Hepatocyte (in vitro differentiated cells): Measurements from ENCODE around the gene WDR74. TPM values are rescaled to one million over a fixed set of nuclear protein-coding genes. Genes with fewer than 3 reads are reported as not detected.
A peak's percentile ranks its signal among the peaks of the same experiment; 100 is the strongest.

Source experiments
- DNase-seq: peaks from one replicate; pipeline ENCODE4 v3.0.0-alpha.2; 2016; ENCODE audit warnings: low spot score
- H2AFZ ChIP-seq: fragments of 200-600 bp; sonication (generic); 2 replicates; pipeline ENCODE4 v1.6.0; 2016; ENCODE audit warnings: antibody characterized with exemption, mild to moderate bottlenecking
- H3K27ac ChIP-seq: fragments of 200-600 bp; sonication (generic); 2 replicates; pipeline ENCODE4 v1.5.1; 2016; ENCODE audit warnings: mild to moderate bottlenecking
- H3K27me3 ChIP-seq: fragments of 200-600 bp; sonication (generic); 2 replicates; pipeline ENCODE4 v1.6.1; 2016
- H3K36me3 ChIP-seq: fragments of 200-600 bp; sonication (generic); replicated peaks from 2 replicates; pipeline ENCODE4 v1.5.1; 2016; ENCODE audit warnings: low read depth; ENCODE audit not compliant: insufficient read depth
- H3K4me1 ChIP-seq: fragments of 200-600 bp; sonication (generic); 2 replicates; pipeline ENCODE4 v1.5.1; 2016; ENCODE audit warnings: mild to moderate bottlenecking, moderate library complexity; ENCODE audit not compliant: insufficient read depth
- H3K4me2 ChIP-seq: fragments of 200-600 bp; sonication (generic); 2 replicates; pipeline ENCODE4 v1.6.0; 2016
- H3K4me3 ChIP-seq: fragments of 200-600 bp; sonication (generic); 2 replicates; pipeline ENCODE4 v1.5.1; 2016; ENCODE audit warnings: mild to moderate bottlenecking
- H3K79me2 ChIP-seq: fragments of 200-600 bp; sonication (generic); 2 replicates; pipeline ENCODE4 v1.6.0; 2017; ENCODE audit warnings: mild to moderate bottlenecking
- H3K9me2 ChIP-seq: fragments of 200-600 bp; sonication (generic); replicated peaks from 2 replicates; pipeline ENCODE4 v1.6.0; 2017; ENCODE audit warnings: mild to moderate bottlenecking; ENCODE audit not compliant: insufficient read depth
- H3K9me3 ChIP-seq: fragments of 200-600 bp; sonication (generic); 2 replicates; pipeline ENCODE4 v1.5.1; 2016; ENCODE audit warnings: low read depth, mild to moderate bottlenecking
- H4K20me1 ChIP-seq: fragments of 200-600 bp; sonication (generic); 2 replicates; pipeline ENCODE4 v1.6.0; 2016; ENCODE audit warnings: mild to moderate bottlenecking; ENCODE audit not compliant: insufficient read depth, poor library complexity, severe bottlenecking
- EZH2 ChIP-seq: fragments of 200-600 bp; sonication (generic); IDR thresholded peaks from 2 replicates; pipeline ENCODE4 v1.6.1; 2016; ENCODE audit warnings: antibody characterized with exemption, mild to moderate bottlenecking, borderline replicate concordance
- EZH2phosphoT487 ChIP-seq: fragments of 200-600 bp; sonication (generic); IDR thresholded peaks from one replicate; pipeline ENCODE4 v1.6.1; 2018; ENCODE audit warnings: antibody characterized with exemption, mild to moderate bottlenecking, low read depth, moderate library complexity; ENCODE audit not compliant: unreplicated experiment, severe bottlenecking
- WGBS: methylation state at CpG from one replicate; pipeline ENCODE4 v1.1.6; 2016; ENCODE audit warnings: low lambda C conversion rate; ENCODE audit errors: missing lambda C conversion rate; 5-methylcytosine and 5-hydroxymethylcytosine counted together
- microRNA-seq: library from miRNA; unstranded; fragments of <30 nt; microRNA quantifications from one replicate; pipeline ENCODE4, GENCODE V29; 2017
- polyA plus RNA-seq: library from polyadenylated mRNA; unstranded; fragments of >200 nt; fragmentation: Nextera tagmentation; extraction: Ambion mirVana; gene quantifications from 2 replicates; pipeline ENCODE4 v1.2.1, GENCODE V29; 2016
- small RNA-seq: library from RNA; depleted of rRNA; stranded (forward); fragments of <200 nt; gene quantifications from one replicate; pipeline ENCODE3, GENCODE V24; 2014
- total RNA-seq: library from RNA; depleted of rRNA; stranded (reverse); fragments of >200 nt; gene quantifications from 2 replicates; pipeline ENCODE4 v1.2.3, GENCODE V29; 2014
- TF ChIP-seq, protein P1 (sequence below): fragments of 200-600 bp; sonication (generic); IDR thresholded peaks from 2 replicates; pipeline ENCODE4 v1.5.1; 2016; ENCODE audit warnings: antibody characterized with exemption, mild to moderate bottlenecking; ENCODE audit not compliant: poor library complexity

WDR74 gene
- total and polyA plus RNA-seq, 2 experiments from 2014 or later, result 30.9 to 34.1 TPM

GRCh38 chr11:62787005-62787759, 52.2 kb downstream of the WDR74 start, which contains the start of gene TMEM179B:
Gene TMEM179B, plus strand, starts transcription at chr11:62787402. Its CDS starts 30 bp downstream, at chr11:62787432.
- TF ChIP-seq, protein P1, sequence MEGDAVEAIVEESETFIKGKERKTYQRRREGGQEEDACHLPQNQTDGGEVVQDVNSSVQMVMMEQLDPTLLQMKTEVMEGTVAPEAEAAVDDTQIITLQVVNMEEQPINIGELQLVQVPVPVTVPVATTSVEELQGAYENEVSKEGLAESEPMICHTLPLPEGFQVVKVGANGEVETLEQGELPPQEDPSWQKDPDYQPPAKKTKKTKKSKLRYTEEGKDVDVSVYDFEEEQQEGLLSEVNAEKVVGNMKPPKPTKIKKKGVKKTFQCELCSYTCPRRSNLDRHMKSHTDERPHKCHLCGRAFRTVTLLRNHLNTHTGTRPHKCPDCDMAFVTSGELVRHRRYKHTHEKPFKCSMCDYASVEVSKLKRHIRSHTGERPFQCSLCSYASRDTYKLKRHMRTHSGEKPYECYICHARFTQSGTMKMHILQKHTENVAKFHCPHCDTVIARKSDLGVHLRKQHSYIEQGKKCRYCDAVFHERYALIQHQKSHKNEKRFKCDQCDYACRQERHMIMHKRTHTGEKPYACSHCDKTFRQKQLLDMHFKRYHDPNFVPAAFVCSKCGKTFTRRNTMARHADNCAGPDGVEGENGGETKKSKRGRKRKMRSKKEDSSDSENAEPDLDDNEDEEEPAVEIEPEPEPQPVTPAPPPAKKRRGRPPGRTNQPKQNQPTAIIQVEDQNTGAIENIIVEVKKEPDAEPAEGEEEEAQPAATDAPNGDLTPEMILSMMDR, result peak; percentile 63
- TF ChIP-seq EZH2phosphoT487, result no peak
- no peaks in the 10 kb centered on the region for H3K36me3 ChIP-seq
- peaks cover 58% of the 10 kb centered on the region for H3K79me2 ChIP-seq
- peak within 1 kb of the TSS; percentile 62 for H2AFZ ChIP-seq
- WGBS, result under 1% methylated on average over 87 of the region's 88 CpGs
- peaks cover 29% of the 10 kb centered on the region for H3K4me1 ChIP-seq
- H3K9me3 ChIP-seq, result no peaks in the 10 kb centered on the region
- no peaks in the 10 kb centered on the region for H4K20me1 ChIP-seq
- peak within 1 kb of the TSS; percentile 76 for H3K4me3 ChIP-seq
- H3K9me2 ChIP-seq, result no peaks in the 10 kb centered on the region
- peak within 1 kb of the TSS; percentile 91 for H3K4me2 ChIP-seq
- no peaks in the 10 kb centered on the region for H3K27me3 ChIP-seq
- DNase-seq, result peak; percentile 100
- peak within 1 kb of the TSS; percentile 93 for H3K27ac ChIP-seq

DNA sequence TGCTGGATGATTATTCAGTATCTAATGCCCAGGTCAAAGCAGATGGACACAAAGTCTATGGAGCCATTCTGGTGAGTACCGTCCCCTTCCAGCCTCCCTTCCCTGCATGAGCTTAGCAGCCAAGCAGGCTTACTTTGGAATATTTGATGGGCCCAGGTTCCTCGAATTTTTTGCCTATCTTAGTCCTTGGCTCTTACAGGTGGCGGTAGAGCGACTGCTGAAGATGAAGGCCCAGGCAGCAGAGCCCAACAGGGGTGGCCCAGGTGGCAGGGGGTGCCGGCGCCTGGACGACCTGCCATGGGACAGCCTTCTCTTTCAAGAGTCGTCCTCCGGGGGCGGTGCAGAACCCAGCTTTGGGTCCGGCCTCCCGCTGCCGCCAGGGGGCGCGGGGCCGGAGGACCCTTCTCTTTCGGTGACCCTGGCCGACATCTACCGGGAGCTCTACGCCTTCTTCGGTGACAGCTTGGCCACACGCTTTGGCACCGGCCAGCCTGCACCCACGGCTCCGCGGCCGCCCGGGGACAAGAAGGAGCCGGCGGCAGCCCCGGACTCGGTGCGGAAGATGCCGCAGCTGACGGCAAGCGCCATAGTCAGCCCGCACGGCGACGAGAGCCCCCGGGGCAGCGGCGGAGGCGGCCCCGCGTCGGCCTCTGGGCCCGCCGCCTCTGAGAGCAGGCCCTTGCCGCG, 52.9 kb downstream of the WDR74 start:
- peak overlapping the region; percentile 91 for H3K4me2 ChIP-seq
- H3K79me2 ChIP-seq, result peaks cover 56% of the 10 kb centered on the region
- peak overlapping the region; percentile 62 for H2AFZ ChIP-seq
- 4% methylated on average over 51 of the region's 51 CpGs for WGBS
- H3K4me3 ChIP-seq, result peak overlapping the region; percentile 60
- H4K20me1 ChIP-seq, result no peaks in the 10 kb centered on the region
- no peaks in the 10 kb centered on the region for H3K9me3 ChIP-seq
- no peaks in the 10 kb centered on the region for H3K36me3 ChIP-seq
- H3K27me3 ChIP-seq, result no peaks in the 10 kb centered on the region
- TF ChIP-seq, protein P1, result peak; percentile 97
- TF ChIP-seq EZH2, result no peak
- peaks cover 27% of the 10 kb centered on the region for H3K4me1 ChIP-seq
- DNase-seq, result peak; percentile 94
- H3K9me2 ChIP-seq, result no peaks in the 10 kb centered on the region
- peak overlapping the region; percentile 93 for H3K27ac ChIP-seq

Small RNA genes lying within 50 kb of the gene (microRNA-seq; reads per million reads assigned to microRNA genes)
- gene MIR6514 (4.5 reads per million, percentile 5 among the genes with 10 or more reads in this experiment), gene MIR6748 (not detected)

Small RNA genes lying within 50 kb of the gene (small RNA-seq; reads per million reads assigned to genes)
- gene MIR6514 (0.56 reads per million, percentile 45 among the genes with 10 or more reads in this experiment), gene RF00099 (not detected), gene RNU6-118P (not detected), gene SNORD22 (not detected), gene SNORD26 (not detected), gene SNORD27 (not detected), gene SNORD28 (not detected), gene SNORD30 (4,215 reads per million, percentile 100 among the genes with 10 or more reads in this experiment)

Other genes starting within 250 kb of the WDR74 start
- 6.7 and 11.7 TPM in 2 replicates for gene TUT1, start 248.1 kb downstream of the WDR74 start, total RNA-seq
- 14.2 and 16.5 TPM in 2 replicates for gene TUT1, start 248.1 kb downstream of the WDR74 start, polyA plus RNA-seq
- gene MTA2, start 237.7 kb downstream of the WDR74 start, total RNA-seq, result 46.8 and 53.1 TPM in 2 replicates
- 17.1 and 25.6 TPM in 2 replicates for gene MTA2, start 237.7 kb downstream of the WDR74 start, polyA plus RNA-seq
- 18.3 and 21.6 TPM in 2 replicates for gene EML3, start 226.8 kb downstream of the WDR74 start, total RNA-seq
- gene EML3, start 226.8 kb downstream of the WDR74 start, polyA plus RNA-seq, result 22.6 and 51.0 TPM in 2 replicates
- gene ROM1, start 226.3 kb downstream of the WDR74 start, total RNA-seq, result 1.5 and 1.9 TPM in 2 replicates
- gene ROM1, start 226.3 kb downstream of the WDR74 start, polyA plus RNA-seq, result 2.1 and 3.2 TPM in 2 replicates
- 32.3 and 34.4 TPM in 2 replicates for gene B3GAT3, start 217.6 kb downstream of the WDR74 start, total RNA-seq
- gene B3GAT3, start 217.6 kb downstream of the WDR74 start, polyA plus RNA-seq, result 59.6 and 61.4 TPM in 2 replicates
- gene GANAB, start 193.0 kb downstream of the WDR74 start, total RNA-seq, result 251 and 254 TPM in 2 replicates
- 212 and 232 TPM in 2 replicates for gene GANAB, start 193.0 kb downstream of the WDR74 start, polyA plus RNA-seq
- gene INTS5, start 186.3 kb downstream of the WDR74 start, total RNA-seq, result 12.6 and 18.7 TPM in 2 replicates
- gene INTS5, start 186.3 kb downstream of the WDR74 start, polyA plus RNA-seq, result 19.1 and 21.1 TPM in 2 replicates
- gene C11orf98, start 174.4 kb downstream of the WDR74 start, total RNA-seq, result 63.7 and 80.4 TPM in 2 replicates
- 116 and 133 TPM in 2 replicates for gene C11orf98, start 174.4 kb downstream of the WDR74 start, polyA plus RNA-seq
- 10.0 and 22.5 TPM in 2 replicates for gene CSKMT, start 174.3 kb downstream of the WDR74 start, total RNA-seq
- 5.7 and 7.1 TPM in 2 replicates for gene CSKMT, start 174.3 kb downstream of the WDR74 start, polyA plus RNA-seq
- 8.9 and 11.1 TPM in 2 replicates for gene UQCC3, start 167.9 kb downstream of the WDR74 start, total RNA-seq
- 17.0 and 19.0 TPM in 2 replicates for gene UQCC3, start 167.9 kb downstream of the WDR74 start, polyA plus RNA-seq
- 5.4 and 11.2 TPM in 2 replicates for gene LBHD1, start 167.3 kb downstream of the WDR74 start, total RNA-seq
- 6.5 and 6.7 TPM in 2 replicates for gene LBHD1, start 167.3 kb downstream of the WDR74 start, polyA plus RNA-seq
- gene UBXN1, start 160.5 kb downstream of the WDR74 start, total RNA-seq, result 73.0 and 74.1 TPM in 2 replicates
- 73.2 and 73.8 TPM in 2 replicates for gene UBXN1, start 160.5 kb downstream of the WDR74 start, polyA plus RNA-seq
- 0.40 and 1.1 TPM in 2 replicates for gene LRRN4CL, start 150.1 kb downstream of the WDR74 start, total RNA-seq
- gene LRRN4CL, start 150.1 kb downstream of the WDR74 start, polyA plus RNA-seq, result 0.15 and 0.41 TPM in 2 replicates
- gene BSCL2, start 132.2 kb downstream of the WDR74 start, total RNA-seq, result 39.3 and 49.2 TPM in 2 replicates
- 78.7 and 81.0 TPM in 2 replicates for gene BSCL2, start 132.2 kb downstream of the WDR74 start, polyA plus RNA-seq
- gene GNG3, start 131.9 kb downstream of the WDR74 start, total RNA-seq, result 0.23 and 0.24 TPM in 2 replicates
- gene GNG3, start 131.9 kb downstream of the WDR74 start, polyA plus RNA-seq, result 0.41 and 1.2 TPM in 2 replicates
- gene HNRNPUL2, start 112.1 kb downstream of the WDR74 start, total RNA-seq, result 14.0 and 15.4 TPM in 2 replicates
- 2.3 and 3.7 TPM in 2 replicates for gene HNRNPUL2, start 112.1 kb downstream of the WDR74 start, polyA plus RNA-seq
- gene TTC9C, start 111.1 kb downstream of the WDR74 start, total RNA-seq, result 26.3 and 35.0 TPM in 2 replicates
- gene TTC9C, start 111.1 kb downstream of the WDR74 start, polyA plus RNA-seq, result 35.4 and 39.9 TPM in 2 replicates
- gene ZBTB3, start 85.4 kb downstream of the WDR74 start, total RNA-seq, result 7.0 and 11.0 TPM in 2 replicates
- gene ZBTB3, start 85.4 kb downstream of the WDR74 start, polyA plus RNA-seq, result 4.0 and 4.3 TPM in 2 replicates
- 96.5 and 110 TPM in 2 replicates for gene POLR2G, start 78.0 kb downstream of the WDR74 start, total RNA-seq
- 171 and 195 TPM in 2 replicates for gene POLR2G, start 78.0 kb downstream of the WDR74 start, polyA plus RNA-seq
- 20.5 and 23.2 TPM in 2 replicates for gene TAF6L, start 68.2 kb downstream of the WDR74 start, total RNA-seq
- gene TAF6L, start 68.2 kb downstream of the WDR74 start, polyA plus RNA-seq, result 35.9 and 36.0 TPM in 2 replicates
- 78.0 and 99.1 TPM in 2 replicates for gene TMEM179B, start 52.2 kb downstream of the WDR74 start, total RNA-seq
- gene TMEM179B, start 52.2 kb downstream of the WDR74 start, polyA plus RNA-seq, result 163 and 172 TPM in 2 replicates
- 28.4 and 31.9 TPM in 2 replicates for gene TMEM223, start 47.6 kb downstream of the WDR74 start, total RNA-seq
- gene TMEM223, start 47.6 kb downstream of the WDR74 start, polyA plus RNA-seq, result 30.3 and 36.1 TPM in 2 replicates
- 37.2 and 37.6 TPM in 2 replicates for gene NXF1, start 34.1 kb downstream of the WDR74 start, total RNA-seq
- 71.9 and 91.4 TPM in 2 replicates for gene NXF1, start 34.1 kb downstream of the WDR74 start, polyA plus RNA-seq
- 35.4 and 37.3 TPM in 2 replicates for gene STX5, start 7.5 kb downstream of the WDR74 start, total RNA-seq
- gene STX5, start 7.5 kb downstream of the WDR74 start, polyA plus RNA-seq, result 49.7 and 50.4 TPM in 2 replicates
- gene TEX54, start 6.7 kb downstream of the WDR74 start, total RNA-seq, result not detected in 2 replicates
- gene TEX54, start 6.7 kb downstream of the WDR74 start, polyA plus RNA-seq, result 1.8 and 3.5 TPM in 2 replicates
- gene SLC3A2, start 41.3 kb upstream of the WDR74 start, total RNA-seq, result 335 and 573 TPM in 2 replicates
- 456 and 476 TPM in 2 replicates for gene SLC3A2, start 41.3 kb upstream of the WDR74 start, polyA plus RNA-seq
- not detected in 2 replicates for gene CHRM1, start 81.8 kb upstream of the WDR74 start, total RNA-seq
- gene CHRM1, start 81.8 kb upstream of the WDR74 start, polyA plus RNA-seq, result not detected in 2 replicates
- not detected in 2 replicates for gene SLC22A6, start 145.4 kb upstream of the WDR74 start, total RNA-seq
- gene SLC22A6, start 145.4 kb upstream of the WDR74 start, polyA plus RNA-seq, result 0.46 TPM in 1 of 2 replicates, not detected in the other
- not detected in 2 replicates for gene SLC22A8, start 176.3 kb upstream of the WDR74 start, total RNA-seq
- gene SLC22A8, start 176.3 kb upstream of the WDR74 start, polyA plus RNA-seq, result 0.41 TPM in 1 of 2 replicates, not detected in the other